ENCODE measurements around the gene HSBP1L1. TPM values are rescaled to one million over a fixed set of nuclear protein-coding genes. Genes with fewer than 3 reads are reported as not detected.

HSBP1L1 gene
- total and polyA plus RNA-seq, 2 of the 8 experiments (the other 6 are each of a cell fraction or from before 2014, with no cell fraction given), result 1.0 to 1.3 TPM

DNA sequence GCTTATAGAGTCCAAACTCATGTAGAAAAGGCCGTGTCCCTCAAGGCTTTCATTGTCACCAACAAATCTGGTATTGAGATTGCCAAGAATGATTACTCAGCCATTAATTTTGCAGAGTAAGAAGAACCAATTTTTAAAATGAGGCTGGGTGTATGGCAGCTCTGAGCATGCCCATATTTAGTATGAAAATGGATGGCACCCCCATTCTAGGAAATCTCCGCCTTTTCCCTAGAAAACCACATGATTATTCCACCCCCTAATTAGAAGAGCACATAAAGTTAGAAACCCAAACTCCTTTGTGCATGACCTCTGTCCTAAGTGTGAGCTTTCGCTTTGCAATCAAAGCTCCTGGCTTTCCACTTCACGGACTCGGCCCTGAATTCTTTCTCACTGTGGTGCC, 38.0 kb downstream of the HSBP1L1 start:
- Histone ChIP-seq H3K23ac (ENCODE audit: insufficient read length) (no peak overlapping the region), H3K4ac (replicated peaks; ENCODE audit: insufficient read length, low read depth, low read length) (no peak overlapping the region), H3K4me1 (replicated peaks in 1 of 4; ENCODE audit: control insufficient read depth in 3 of 4, insufficient read depth in 4 of 4, low read length in 3 of 4) (no peaks in the 10 kb centered on the region), H3K79me1 (ENCODE audit: low read depth, low read length) (no peaks in the 10 kb centered on the region), H2BK5ac (ENCODE audit: low read depth, low read length) (no peak overlapping the region), H3K9ac (replicated peaks in 1 of 4; ENCODE audit: extremely low read depth in 1 of 4, low read depth in 3 of 4, low read length in 3 of 4) (no peak overlapping the region), H4K20me1 (replicated peaks in 1 of 2; ENCODE audit: control insufficient read depth in 1 of 2, insufficient read depth in 2 of 2, low read length in 2 of 2) (peaks cover 0 to 2% of the 10 kb centered on the region in 2 experiments), H2BK120ac (replicated peaks; ENCODE audit: low read depth, low read length) (no peak overlapping the region), H3K14ac (ENCODE audit: insufficient read length) (no peak overlapping the region), H4K91ac (replicated peaks; ENCODE audit: insufficient read length, low read length) (no peak overlapping the region), H4K8ac (ENCODE audit: extremely low read depth, insufficient read depth, low read length) (no peak overlapping the region), H3K4me3 (ENCODE audit: extremely low read depth in 1 of 4, insufficient read depth in 2 of 4, low read depth in 3 of 4, low read length in 4 of 4) (no peak overlapping the region), H4K5ac (ENCODE audit: insufficient read length, low read depth, low read length) (no peak overlapping the region), H2BK20ac (ENCODE audit: low read length) (no peak overlapping the region), H3K36me3 (ENCODE audit: control insufficient read depth in 2 of 4, insufficient read depth in 4 of 4, low read length in 3 of 4) (no peaks in the 10 kb centered on the region), H3K23me2 (ENCODE audit: low read depth, low read length) (no peaks in the 10 kb centered on the region), H3K27me3 (replicated peaks in 1 of 4; ENCODE audit: control insufficient read depth in 3 of 4, extremely low read depth in 1 of 4, insufficient read depth in 3 of 4, low read length in 3 of 4) (no peaks in the 10 kb centered on the region), H2AK5ac (ENCODE audit: low read depth, low read length) (no peak overlapping the region), H3K4me2 (ENCODE audit: insufficient read depth in 1 of 2, low read depth in 2 of 2, low read length in 2 of 2) (no peak overlapping the region), H3K9me3 (ENCODE audit: insufficient read depth in 2 of 2, low read depth in 1 of 2, low read length in 1 of 2) (peaks cover 15 to 17% of the 10 kb centered on the region in 2 experiments), H2AFZ (ENCODE audit: low read length) (no peak overlapping the region), H3K18ac (ENCODE audit: extremely low read depth, low read length) (no peak overlapping the region), H2BK15ac (ENCODE audit: low read length) (no peak overlapping the region), H3K27ac (ENCODE audit: low read depth, low read length) (no peak overlapping the region), H3K56ac (replicated peaks; ENCODE audit: insufficient read length, low read depth, low read length) (no peak overlapping the region), H3K79me2 (ENCODE audit: control insufficient read depth in 1 of 2, insufficient read depth in 2 of 2, low read length in 2 of 2) (no peaks in the 10 kb centered on the region), H2BK12ac (ENCODE audit: low read depth, low read length) (no peak overlapping the region)
- DNase-seq (ENCODE audit: low read depth in 1 of 2, low spot score in 2 of 2), result no peak
- no peak for FAIRE-seq
- TF ChIP-seq SAP30 (IDR thresholded peaks at IDR 0.05; ENCODE audit: insufficient read depth, insufficient replicate concordance, low read length), result no peak
- no peak for TF ChIP-seq SUZ12 (IDR thresholded peaks at IDR 0.05; ENCODE audit: low read length)
- CTCF ChIA-PET (ENCODE audit: partially characterized antibody), result interaction anchor here (0.6 to 1.6 kb wide), 3 partner anchors 15 to 156 kb away, joined by 3 to 4 read pairs (median 3); no protein-coding TSS in a partner anchor
- POLR2A ChIA-PET (ENCODE audit: partially characterized antibody), result interaction anchor here (0.5 to 2.2 kb wide), 4 partner anchors 10 to 200 kb away, joined by 3 to 7 read pairs (median 3); no protein-coding TSS in a partner anchor
- 89% methylated on average over 5 of the region's 5 CpGs; no CpG with 5 or more reads in 1 of the 2 experiments for WGBS, 2 experiments (ENCODE audit: extremely low coverage in 1 of 2, insufficient coverage in 1 of 2, insufficient read length in 1 of 2, insufficient replicate concordance in 2 of 2, low coverage in 1 of 2, low lambda C conversion rate in 2 of 2, missing lambda C conversion rate in 1 of 2)
